ENCODE results near the gene CALHM6. TPM values are rescaled to one million over a fixed set of nuclear protein-coding genes. Genes with fewer than 3 reads are reported as not detected.
A peak's percentile ranks its signal among the peaks of the same experiment; 100 is the strongest.

Gene CALHM6
- total RNA-seq = 19.7 TPM

GRCh38 chr6:116461331-116461931 is at the start of gene CALHM6:
Gene CALHM6 (plus strand): TSS chr6:116461375. CDS start chr6:116461930, 555 bp downstream.
- Histone ChIP-seq H3K9me3 (ENCODE audit: low read depth, low read length) (no peaks in the 10 kb centered on the region), H3K27me3 (ENCODE audit: insufficient read depth, low read length) (no peaks in the 10 kb centered on the region), H3K4me1 (ENCODE audit: insufficient read depth, low read length) (peaks cover 50% of the 10 kb centered on the region), H3K4me3 (ENCODE audit: low read length) (peak within 1 kb of the TSS; percentile 52)

GRCh38 chr6:116412270-116412669 is 48.9 kb upstream of the CALHM6 start:
- peaks cover 37% of the 10 kb centered on the region for H3K4me1 ChIP-seq (ENCODE audit: insufficient read depth, low read length)

GRCh38 chr6:116413357-116413756 is 47.8 kb upstream of the CALHM6 start:
- H3K27me3 ChIP-seq (ENCODE audit: insufficient read depth, low read length) = no peaks in the 10 kb centered on the region
- H3K9me3 ChIP-seq (ENCODE audit: low read depth, low read length) = no peaks in the 10 kb centered on the region
- no peak overlapping the region for H3K4me3 ChIP-seq (ENCODE audit: low read length)
- H3K4me1 ChIP-seq (ENCODE audit: insufficient read depth, low read length) = peaks cover 37% of the 10 kb centered on the region

More at GRCh38 chr6:116412270-116412669, 48.9 kb upstream of the CALHM6 start:
- no peak overlapping the region for H3K4me3 ChIP-seq (ENCODE audit: low read length)
- H3K9me3 ChIP-seq (ENCODE audit: low read depth, low read length) = no peaks in the 10 kb centered on the region
- H3K27me3 ChIP-seq (ENCODE audit: insufficient read depth, low read length) = no peaks in the 10 kb centered on the region

GRCh38 chr6:116417661-116418060 is 43.5 kb upstream of the CALHM6 start:
- H3K27me3 ChIP-seq (ENCODE audit: insufficient read depth, low read length) = no peaks in the 10 kb centered on the region
- peaks cover 3% of the 10 kb centered on the region for H3K4me1 ChIP-seq (ENCODE audit: insufficient read depth, low read length)
- H3K4me3 ChIP-seq (ENCODE audit: low read length) = no peak overlapping the region
- no peaks in the 10 kb centered on the region for H3K9me3 ChIP-seq (ENCODE audit: low read depth, low read length)

GRCh38 chr6:116419069-116419786 is 41.9 kb upstream of the CALHM6 start:
- Histone ChIP-seq H3K9me3 (ENCODE audit: low read depth, low read length) (no peaks in the 10 kb centered on the region), H3K4me3 (ENCODE audit: low read length) (no peak overlapping the region), H3K27me3 (ENCODE audit: insufficient read depth, low read length) (no peaks in the 10 kb centered on the region), H3K4me1 (ENCODE audit: insufficient read depth, low read length) (no peaks in the 10 kb centered on the region)

GRCh38 chr6:116420341-116420740 is 40.8 kb upstream of the CALHM6 start:
- H3K27me3 ChIP-seq (ENCODE audit: insufficient read depth, low read length) = no peaks in the 10 kb centered on the region
- no peak overlapping the region for H3K4me3 ChIP-seq (ENCODE audit: low read length)
- no peaks in the 10 kb centered on the region for H3K9me3 ChIP-seq (ENCODE audit: low read depth, low read length)
- peaks cover 3% of the 10 kb centered on the region for H3K4me1 ChIP-seq (ENCODE audit: insufficient read depth, low read length)

- Histone ChIP-seq H3K4me3 (ENCODE audit: low read length) (no peak overlapping the region), H3K4me1 (ENCODE audit: insufficient read depth, low read length) (peaks cover 3% of the 10 kb centered on the region), H3K27me3 (ENCODE audit: insufficient read depth, low read length) (no peaks in the 10 kb centered on the region), H3K9me3 (ENCODE audit: low read depth, low read length) (no peaks in the 10 kb centered on the region)
Measured at GRCh38 chr6:116422238-116422637, 38.9 kb upstream of the CALHM6 start.

- Histone ChIP-seq H3K4me3 (ENCODE audit: low read length) (no peak overlapping the region), H3K4me1 (ENCODE audit: insufficient read depth, low read length) (peaks cover 3% of the 10 kb centered on the region), H3K27me3 (ENCODE audit: insufficient read depth, low read length) (no peaks in the 10 kb centered on the region), H3K9me3 (ENCODE audit: low read depth, low read length) (no peaks in the 10 kb centered on the region)
Measured at GRCh38 chr6:116424001-116424400, 37.2 kb upstream of the CALHM6 start.

GRCh38 chr6:116426551-116426950 is 34.6 kb upstream of the CALHM6 start:
- no peaks in the 10 kb centered on the region for H3K9me3 ChIP-seq (ENCODE audit: low read depth, low read length)
- no peaks in the 10 kb centered on the region for H3K27me3 ChIP-seq (ENCODE audit: insufficient read depth, low read length)
- peaks cover 3% of the 10 kb centered on the region for H3K4me1 ChIP-seq (ENCODE audit: insufficient read depth, low read length)
- H3K4me3 ChIP-seq (ENCODE audit: low read length) = no peak overlapping the region

- no peak overlapping the region for H3K4me3 ChIP-seq (ENCODE audit: low read length)
- H3K4me1 ChIP-seq (ENCODE audit: insufficient read depth, low read length) = peaks cover 3% of the 10 kb centered on the region
- no peaks in the 10 kb centered on the region for H3K9me3 ChIP-seq (ENCODE audit: low read depth, low read length)
- H3K27me3 ChIP-seq (ENCODE audit: insufficient read depth, low read length) = no peaks in the 10 kb centered on the region
Measured at GRCh38 chr6:116429111-116429510, 32.1 kb upstream of the CALHM6 start.

- Histone ChIP-seq H3K4me1 (ENCODE audit: insufficient read depth, low read length) (no peaks in the 10 kb centered on the region), H3K27me3 (ENCODE audit: insufficient read depth, low read length) (no peaks in the 10 kb centered on the region), H3K9me3 (ENCODE audit: low read depth, low read length) (no peaks in the 10 kb centered on the region), H3K4me3 (ENCODE audit: low read length) (no peak overlapping the region)
Measured at GRCh38 chr6:116430860-116431259, 30.3 kb upstream of the CALHM6 start.

GRCh38 chr6:116431964-116432595 is 29.1 kb upstream of the CALHM6 start:
- Histone ChIP-seq H3K4me1 (ENCODE audit: insufficient read depth, low read length) (no peaks in the 10 kb centered on the region), H3K4me3 (ENCODE audit: low read length) (no peak overlapping the region)

GRCh38 chr6:116433206-116433712 is 27.9 kb upstream of the CALHM6 start:
- H3K4me1 ChIP-seq (ENCODE audit: insufficient read depth, low read length) = no peaks in the 10 kb centered on the region
- no peaks in the 10 kb centered on the region for H3K27me3 ChIP-seq (ENCODE audit: insufficient read depth, low read length)
- no peak overlapping the region for H3K4me3 ChIP-seq (ENCODE audit: low read length)
- H3K9me3 ChIP-seq (ENCODE audit: low read depth, low read length) = no peaks in the 10 kb centered on the region

More at GRCh38 chr6:116431964-116432595, 29.1 kb upstream of the CALHM6 start:
- Histone ChIP-seq H3K9me3 (ENCODE audit: low read depth, low read length) (no peaks in the 10 kb centered on the region), H3K27me3 (ENCODE audit: insufficient read depth, low read length) (no peaks in the 10 kb centered on the region)

GRCh38 chr6:116434056-116434725 is 27.0 kb upstream of the CALHM6 start:
- Histone ChIP-seq H3K9me3 (ENCODE audit: low read depth, low read length) (no peaks in the 10 kb centered on the region), H3K4me3 (ENCODE audit: low read length) (no peak overlapping the region)

GRCh38 chr6:116436586-116436985 is 24.6 kb upstream of the CALHM6 start:
- no peaks in the 10 kb centered on the region for H3K9me3 ChIP-seq (ENCODE audit: low read depth, low read length)
- no peaks in the 10 kb centered on the region for H3K27me3 ChIP-seq (ENCODE audit: insufficient read depth, low read length)
- no peak overlapping the region for H3K4me3 ChIP-seq (ENCODE audit: low read length)
- no peaks in the 10 kb centered on the region for H3K4me1 ChIP-seq (ENCODE audit: insufficient read depth, low read length)

More at GRCh38 chr6:116434056-116434725, 27.0 kb upstream of the CALHM6 start:
- no peaks in the 10 kb centered on the region for H3K4me1 ChIP-seq (ENCODE audit: insufficient read depth, low read length)
- H3K27me3 ChIP-seq (ENCODE audit: insufficient read depth, low read length) = no peaks in the 10 kb centered on the region
